GM12872 (cell line): ENCODE results near the gene SIL1.

Experiments used
- CTCF ChIP-seq: IDR thresholded peaks from 3 replicates; pipeline ENCODE4 v1.5.1; 2011; ENCODE audit warnings: low read depth, mild to moderate bottlenecking, low read length, moderate library complexity; ENCODE audit not compliant: insufficient read depth

SIL1 gene

GRCh38 chr5:138981131-138981530 lies 217.0 kb downstream of the SIL1 start:
- no peak for TF ChIP-seq CTCF

GRCh38 chr5:138980441-138980840 lies 217.7 kb downstream of the SIL1 start:
- TF ChIP-seq CTCF, result no peak

DNA sequence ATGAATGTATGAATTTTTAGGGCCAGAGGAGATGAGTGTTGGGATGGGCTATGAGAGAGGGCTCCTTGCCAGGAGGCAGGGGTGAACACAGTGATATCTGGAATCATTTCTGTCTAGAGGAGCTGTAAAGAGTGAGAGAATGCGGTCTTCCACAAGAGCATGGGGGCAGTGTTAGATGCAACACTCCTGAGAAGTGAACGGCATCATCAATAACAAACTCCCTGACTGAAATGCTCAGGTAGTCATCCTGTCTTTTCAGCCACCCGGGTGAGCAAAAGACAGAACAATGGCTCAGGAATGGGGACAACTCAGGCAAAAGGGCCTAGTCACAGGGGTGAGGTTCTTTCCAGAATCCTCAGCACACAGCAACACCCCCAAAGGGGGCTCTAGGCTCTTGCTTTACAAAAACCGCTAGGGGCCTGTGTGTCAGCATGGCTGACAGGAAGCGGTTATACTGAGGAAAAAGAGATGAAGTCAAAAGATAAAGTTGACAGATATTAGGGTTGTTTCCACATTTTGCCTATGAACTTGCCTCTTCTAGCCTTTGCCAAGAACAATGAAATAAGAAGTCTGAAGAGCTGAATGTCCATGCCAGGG lies 218.4 kb downstream of the SIL1 start:
- TF ChIP-seq CTCF, result no peak

DNA sequence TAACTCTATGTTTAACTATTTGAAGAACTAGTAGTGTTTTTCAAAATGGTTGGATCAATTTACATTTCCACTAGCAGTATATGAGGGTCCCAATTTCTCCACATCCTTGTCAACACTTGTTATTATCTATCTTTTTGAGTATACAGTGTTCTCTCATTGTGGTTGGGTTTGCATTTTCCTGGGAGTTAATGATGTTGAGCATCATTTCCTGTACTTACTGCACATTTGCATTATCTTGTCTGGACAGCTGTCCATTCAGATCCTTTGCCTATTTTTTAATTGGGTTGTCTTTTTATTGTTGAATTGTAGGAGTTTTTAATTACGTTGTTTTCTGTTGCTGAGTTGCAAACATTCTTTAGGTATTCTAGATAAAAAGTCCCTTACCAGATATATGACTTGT lies 219.6 kb downstream of the SIL1 start:
- no peak for TF ChIP-seq CTCF

DNA sequence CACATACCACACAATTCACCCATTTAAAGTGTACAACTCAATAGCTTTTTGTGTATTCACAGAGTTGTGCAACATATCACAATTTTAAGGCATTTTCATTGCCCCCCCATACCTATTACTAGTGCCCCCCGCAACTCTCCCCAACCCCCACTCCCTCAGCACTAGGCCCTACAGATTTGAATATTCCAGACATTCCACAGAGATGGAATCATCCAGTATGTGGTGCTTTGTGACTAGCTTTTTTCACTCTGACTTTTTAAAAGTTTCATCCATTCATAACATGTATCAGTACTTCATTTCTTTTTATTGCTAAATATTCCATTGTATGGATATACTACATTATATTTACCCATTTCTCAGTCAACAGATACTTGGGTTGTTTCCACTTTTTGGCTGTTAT lies 220.1 kb downstream of the SIL1 start:
- no peak for TF ChIP-seq CTCF

DNA sequence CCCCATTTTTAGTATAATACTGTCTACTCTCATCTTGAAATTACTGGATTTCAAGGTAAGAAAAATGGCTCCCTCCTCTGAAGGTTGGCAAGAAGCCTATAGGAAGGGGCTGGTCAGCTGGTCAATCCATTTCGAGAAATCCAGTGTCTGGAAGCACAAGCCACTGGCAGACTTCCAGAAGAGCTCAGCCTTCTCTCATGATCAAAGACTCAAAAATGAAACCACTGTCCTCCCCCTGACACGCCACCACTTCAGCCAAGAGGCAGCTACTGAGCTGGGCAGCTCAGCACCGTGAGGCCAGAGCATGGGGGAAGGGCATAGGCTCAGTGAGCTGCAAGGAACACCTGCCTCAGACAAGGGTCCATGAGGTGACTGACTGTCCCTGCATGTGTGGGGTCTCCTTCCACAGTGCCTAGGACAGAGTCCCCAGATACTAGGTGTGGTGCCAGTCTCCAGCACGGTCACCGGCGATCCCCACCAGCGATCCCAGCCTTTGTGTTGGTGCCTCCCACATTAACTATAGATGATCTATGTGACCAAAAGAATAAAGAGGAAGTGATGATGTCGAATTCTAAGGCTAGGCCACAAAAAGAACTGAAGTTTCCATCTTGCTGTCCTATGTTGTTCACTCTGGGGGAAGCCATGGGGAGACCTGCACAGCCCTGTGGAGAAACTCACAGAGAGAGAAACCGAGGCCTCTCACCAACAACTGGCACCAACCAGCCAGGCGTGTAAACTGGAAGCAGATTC lies 222.9 kb downstream of the SIL1 start:
- TF ChIP-seq CTCF, result no peak

DNA sequence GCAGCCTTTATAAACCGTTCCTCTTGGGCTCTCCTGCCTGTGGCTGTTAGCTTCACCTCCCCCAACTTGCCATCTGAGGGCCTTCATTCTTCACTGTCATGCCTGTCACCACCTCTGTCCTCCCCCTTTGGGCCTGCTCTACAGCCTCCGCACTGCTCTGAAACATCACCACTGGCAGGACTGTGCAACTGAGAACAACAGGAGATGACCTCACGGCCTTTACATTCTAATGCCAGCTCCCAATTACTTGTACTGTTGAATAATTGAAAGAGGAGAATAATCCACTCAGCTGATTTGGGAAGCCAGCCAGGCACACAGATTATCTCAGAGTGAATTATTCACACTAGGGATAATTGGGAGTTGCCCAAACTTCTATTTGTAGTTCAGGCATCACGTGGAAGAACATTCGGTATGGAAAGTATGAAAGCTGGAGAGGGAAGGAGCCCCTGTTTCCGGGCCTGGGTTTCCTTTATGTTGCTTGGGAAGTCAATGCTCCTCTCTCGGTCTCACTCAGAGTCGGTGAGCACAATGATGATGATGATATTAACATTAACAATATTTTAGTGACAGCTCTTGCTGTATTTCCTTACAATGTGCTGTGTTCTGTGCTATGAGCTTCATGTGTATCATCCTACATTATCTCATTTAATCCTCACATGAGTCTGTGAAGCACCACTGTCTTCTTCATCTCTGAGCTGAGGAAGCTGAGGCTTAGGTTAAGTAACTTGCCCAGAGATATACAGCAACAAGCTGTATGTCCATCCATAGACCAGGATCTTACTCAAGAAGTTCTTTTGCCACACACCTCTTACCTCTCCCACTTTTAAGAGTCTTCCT lies 223.7 kb downstream of the SIL1 start:
- no peak for TF ChIP-seq CTCF
